Stomach (tissue), 9 donors: ENCODE results near the gene SUCO. TPM values are rescaled to one million over a fixed set of nuclear protein-coding genes. Genes with fewer than 3 reads are reported as not detected.

ENCODE experiments used
- DNase-seq, 2 donors: peaks; one replicate each; pipeline versions ENCODE4 v3.0.0 to v3.0.0-alpha.2; 2013 to 2019
- H3K27ac ChIP-seq, 5 donors: fragments of 200-600 bp in 4 of 5; sonication (generic) in 4 of 5; one replicate each; pipeline ENCODE4 v1.5.1; 2013 to 2019; ENCODE audit warnings: mild to moderate bottlenecking in 1 of 5, moderate library complexity in 1 of 5
- H3K27me3 ChIP-seq, 3 donors: fragments of 200-600 bp; sonication (generic); one replicate each; pipeline ENCODE4 v1.5.1; 2017 to 2019; ENCODE audit warnings: mixed run types in 1 of 3
- H3K36me3 ChIP-seq, 4 donors: fragments of 200-600 bp; sonication (generic); 1 replicate in 3 of 4; 2 replicates in 1 of 4; pipeline ENCODE4 v1.5.1; 2016 to 2019
- H3K4me1 ChIP-seq, 4 donors: fragments of 200-600 bp; sonication (generic); one replicate each; pipeline ENCODE4 v1.5.1; 2016 to 2019
- H3K4me3 ChIP-seq, 4 donors: fragments of 200-600 bp; sonication (generic) in 3 of 4; one replicate each; pipeline ENCODE4 v1.5.1; 2016 to 2019; ENCODE audit warnings: mild to moderate bottlenecking in 1 of 4
- H3K9me3 ChIP-seq, 4 donors: fragments of 200-600 bp; sonication (generic); one replicate each; pipeline ENCODE4 v1.5.1; 2016 to 2019
- CTCF ChIP-seq, 7 experiments: fragments of 450-650 bp in 4 of 7; fragments of 200-600 bp in 3 of 7; sonication (generic) in 3 of 7; IDR thresholded peaks; one replicate each; pipeline ENCODE4 v1.5.1; 2016 to 2019; ENCODE audit warnings: antibody characterized with exemption in 7 of 7, control low read depth in 2 of 7, mild to moderate bottlenecking in 1 of 7
- EP300 ChIP-seq: sonication (generic); formaldehyde crosslinking; IDR thresholded peaks from one replicate; pipeline ENCODE4 v1.6.1; 2017; ENCODE audit warnings: antibody characterized with exemption
- POLR2A ChIP-seq, 4 donors: fragments of 450-650 bp; IDR thresholded peaks; one replicate each; pipeline ENCODE4 v1.6.1; 2016; ENCODE audit warnings: antibody characterized with exemption in 4 of 4, control low read depth in 2 of 4, mild to moderate bottlenecking in 1 of 4, moderate library complexity in 1 of 4
- POLR2AphosphoS5 ChIP-seq, 3 donors: sonication (generic); formaldehyde crosslinking; IDR thresholded peaks; one replicate each; pipeline ENCODE4 v1.6.1; 2016; ENCODE audit warnings: antibody characterized with exemption in 3 of 3
- WGBS, 5 donors: extraction: QIAGEN DNeasy Blood & Tissue Kit in 3 of 5; methylation state at CpG; one replicate each; pipeline versions ENCODE4 v1.1.5 to v1.1.7; 2013 to 2018; 5-methylcytosine and 5-hydroxymethylcytosine counted together
- intact Hi-C: fragments of 100-400 bp; cut with DNase I; formaldehyde crosslinking; loops from one replicate; pipeline ENCODE4 v1.15.1; 2023; ENCODE audit warnings: low total_unique reads
- polyA plus RNA-seq, 3 donors: library from polyadenylated mRNA; stranded (reverse); fragments of 200-250 nt; gene quantifications; one replicate each; pipeline ENCODE4 v1.2.3, GENCODE V29; 2013
- total RNA-seq, 5 donors: library from RNA; depleted of rRNA; stranded (reverse); fragments of >200 nt; gene quantifications; one replicate each; pipeline versions ENCODE4 v1.1.0 to v1.2.3, GENCODE V29; 2014 to 2016
- donor health status: healthy with polysubstance abuse.
- donor health status: Bipolar disorder and iron deficiency.
- donor health status: healthy.

SUCO gene
- total and polyA plus RNA-seq, 8 donors: 4.9 to 83.7 (median 15.8) TPM

GRCh38 chr1:172654535-172654934 is 121.6 kb downstream of the SUCO start:
- Histone ChIP-seq H3K36me3 (no peaks in the 10 kb centered on the region), H3K9me3 (no peaks in the 10 kb centered on the region), H3K27ac (no peak overlapping the region), H3K4me1 (no peaks in the 10 kb centered on the region), H3K27me3 (no peaks in the 10 kb centered on the region), H3K4me3 (no peak overlapping the region)
- WGBS, 5 donors: 82 to 93% (median 92%) methylated on average over 2 of the region's 2 CpGs
- intact Hi-C loops: no loop called here
- DNase-seq: no peak
- TF ChIP-seq CTCF (IDR thresholded peaks at IDR 0.05) (no peak), EP300 (no peak), POLR2A (IDR thresholded peaks at IDR 0.05) (no peak), POLR2AphosphoS5 (IDR thresholded peaks at IDR 0.05) (no peak)

- 73 to 89% (median 79%) methylated on average over 6 of the region's 6 CpGs for WGBS, 5 donors
- Histone ChIP-seq H3K36me3 (no peaks in the 10 kb centered on the region), H3K4me3 (no peak overlapping the region), H3K9me3 (no peaks in the 10 kb centered on the region), H3K27me3 (no peaks in the 10 kb centered on the region), H3K27ac (no peak overlapping the region), H3K4me1 (no peaks in the 10 kb centered on the region)
- intact Hi-C loops: no loop called here
- no peak for DNase-seq
- no peak for TF ChIP-seq CTCF (IDR thresholded peaks at IDR 0.05)
- TF ChIP-seq POLR2A (IDR thresholded peaks at IDR 0.05): no peak
- no peak for TF ChIP-seq POLR2AphosphoS5 (IDR thresholded peaks at IDR 0.05)
- TF ChIP-seq EP300: no peak
Observed at GRCh38 chr1:172656576-172656975, 123.6 kb downstream of the SUCO start.

GRCh38 chr1:172657586-172657985 is 124.6 kb downstream of the SUCO start:
- WGBS, 5 donors: 84 to 97% (median 94%) methylated on average over 1 of the region's 1 CpG
- Histone ChIP-seq H3K4me3 (no peak overlapping the region), H3K9me3 (no peaks in the 10 kb centered on the region), H3K27me3 (no peaks in the 10 kb centered on the region), H3K36me3 (no peaks in the 10 kb centered on the region), H3K27ac (no peak overlapping the region), H3K4me1 (no peaks in the 10 kb centered on the region)
- no peak for DNase-seq
- TF ChIP-seq CTCF (IDR thresholded peaks at IDR 0.05) (no peak), POLR2AphosphoS5 (IDR thresholded peaks at IDR 0.05) (no peak), EP300 (no peak), POLR2A (IDR thresholded peaks at IDR 0.05) (no peak)
- intact Hi-C loops: no loop called here

- Histone ChIP-seq H3K4me3 (peak within 1 kb of the TSS in 3 of 4 donors; percentile 1 to 15 (median 4)), H3K27me3 (no peaks in the 10 kb centered on the region), H3K27ac (peak within 1 kb of the TSS in 4 of 5 donors; percentile 14 to 63 (median 26)), H3K36me3 (no peaks in the 10 kb centered on the region), H3K4me1 (no peaks in the 10 kb centered on the region), H3K9me3 (no peaks in the 10 kb centered on the region)
- TF ChIP-seq CTCF (IDR thresholded peaks at IDR 0.05) (no peak), POLR2A (IDR thresholded peaks at IDR 0.05) (no peak), POLR2AphosphoS5 (IDR thresholded peaks at IDR 0.05) (no peak), EP300 (no peak)
- WGBS, 5 donors: 80 to 89% (median 83%) methylated on average over 8 to 11 of the region's 11 CpGs
- DNase-seq: peak in 1 of 2 donors; percentile 18
- intact Hi-C loops: no loop called here
Observed at GRCh38 chr1:172658871-172659453, 126.0 kb downstream of the SUCO start, which contains the start of gene FASLG. TSS of gene FASLG (plus strand) at chr1:172659103. CDS start at chr1:172659202, 99 bp downstream.
